A549 (cell line): ENCODE measurements around the gene PDXK. TPM values are rescaled to one million over a fixed set of nuclear protein-coding genes. Genes with fewer than 3 reads are reported as not detected.

Experiments used
- ATAC-seq, 2 experiments: fragments of 200-7000 bp in 1 of 2; fragments of >200 bp in 1 of 2; cut with Nextera tagmentation in 1 of 2; cut with Tn5 transposase in 1 of 2; 3 replicates each; pipeline versions ENCODE4 v1.8.0 to v1.9.1; 2018 to 2020; ENCODE audit warnings: mild to moderate bottlenecking in 1 of 2, moderate library complexity in 1 of 2
- CTCF ChIA-PET: fragments of 300-600 bp; sonication (Branson Sonifier 250); formaldehyde crosslinking; extraction: SDS; loops from one replicate; lab custom pipeline; 2021; ENCODE audit warnings: antibody characterized with exemption, inconsistent platforms; lab: Yijun Ruan, JAX
- POLR2A ChIA-PET: fragments of 350-600 bp; formaldehyde crosslinking; extraction: SDS; loops from one replicate; lab custom pipeline; 2021; ENCODE audit warnings: antibody characterized with exemption, inconsistent platforms; lab: Yijun Ruan, JAX
- DNase-seq, 2 experiments: peaks; one replicate each; pipeline versions ENCODE4 v3.0.0 to v3.0.0-alpha.2; 2011 to 2016; ENCODE audit warnings: low read depth in 1 of 2, low spot score in 1 of 2
- FAIRE-seq: peaks from 2 replicates; lab custom pipeline; 2011; peaks lifted over from hg19 to GRCh38; lab: Jason Lieb, UNC
- H3K27ac ChIP-seq, 2 experiments: fragments of >200 bp; sonication (Bioruptor Twin); formaldehyde crosslinking; 3 replicates each; pipeline ENCODE4 v1.5.1; 2016 to 2017
- H3K4me1 ChIP-seq: fragments of >200 bp; sonication (Bioruptor Twin); formaldehyde crosslinking; 3 replicates; pipeline ENCODE4 v1.6.1; 2016
- H3K4me2 ChIP-seq: fragments of >200 bp; sonication (Bioruptor Twin); formaldehyde crosslinking; 3 replicates; pipeline ENCODE4 v1.6.1; 2016
- H3K4me3 ChIP-seq: fragments of >200 bp; sonication (Bioruptor Twin); formaldehyde crosslinking; 3 replicates; pipeline ENCODE4 v1.5.1; 2016
- H3K9me3 ChIP-seq: fragments of >200 bp; sonication (Bioruptor Twin); formaldehyde crosslinking; 3 replicates; pipeline ENCODE4 v1.6.1; 2016
- CHD4 ChIP-seq: fragments of 200-600 bp; sonication (generic); IDR thresholded peaks from 2 replicates; pipeline ENCODE4 v1.6.1; 2016; ENCODE audit warnings: antibody characterized with exemption, mild to moderate bottlenecking, borderline replicate concordance
- FOSL2 ChIP-seq, 2 experiments: fragments of 450-650 bp in 1 of 2; fragments of >200 bp in 1 of 2; sonication (Bioruptor Twin) in 1 of 2; formaldehyde crosslinking; IDR thresholded peaks; 2 replicates each; pipeline versions ENCODE4 v1.5.0 to v1.6.1; 2016 to 2020; ENCODE audit warnings: mild to moderate bottlenecking in 1 of 2, moderate library complexity in 1 of 2
- GATA3 ChIP-seq: IDR thresholded peaks from 2 replicates; pipeline ENCODE4 v1.6.1; 2012; ENCODE audit warnings: borderline replicate concordance
- HEYL ChIP-seq: fragments of 250-450 bp; sonication (Bioruptor Pico); IDR thresholded peaks from 2 replicates; pipeline ENCODE4 v1.8.0; 2021; ENCODE audit warnings: mild to moderate bottlenecking, moderate library complexity
- JUNB ChIP-seq: fragments of >200 bp; sonication (Bioruptor Twin); formaldehyde crosslinking; IDR thresholded peaks from 2 replicates; pipeline ENCODE4 v1.6.1; 2016
- KDM5A ChIP-seq: fragments of 200-600 bp; sonication (generic); IDR thresholded peaks from 2 replicates; pipeline ENCODE4 v1.6.1; 2016; ENCODE audit warnings: antibody characterized with exemption, mild to moderate bottlenecking
- MAFK ChIP-seq: fragments of 450-650 bp; IDR thresholded peaks from 2 replicates; pipeline ENCODE4 v1.6.1; 2014; ENCODE audit not compliant: partially characterized antibody
- NPAS2 ChIP-seq: fragments of 250-450 bp; sonication (Bioruptor Pico); IDR thresholded peaks from 2 replicates; pipeline ENCODE4 v1.8.0; 2022; ENCODE audit warnings: mild to moderate bottlenecking, moderate library complexity, borderline replicate concordance
- NR3C1 ChIP-seq: fragments of >200 bp; sonication (Bioruptor Twin); formaldehyde crosslinking; IDR thresholded peaks from 3 replicates; pipeline ENCODE4 v1.6.1; 2017
- PHF8 ChIP-seq: fragments of 200-600 bp; sonication (generic); IDR thresholded peaks from 2 replicates; pipeline ENCODE4 v1.6.1; 2016; ENCODE audit warnings: low read depth, mild to moderate bottlenecking, antibody characterized with exemption, moderate library complexity, borderline replicate concordance
- POLR2A ChIP-seq: IDR thresholded peaks from 2 replicates; pipeline ENCODE4 v1.6.1; 2012; ENCODE audit warnings: mild to moderate bottlenecking, low read length
- POLR2AphosphoS2 ChIP-seq: conservative IDR thresholded peaks from 2 replicates; pipeline ENCODE4 v1.6.1; 2012; ENCODE audit warnings: low read length, improper control_type of control experiment, inconsistent platforms
- RAD21 ChIP-seq, 2 experiments: fragments of >200 bp in 1 of 2; sonication (Bioruptor Twin) in 1 of 2; formaldehyde crosslinking in 1 of 2; IDR thresholded peaks in 1 of 2; conservative IDR thresholded peaks in 1 of 2; 2 replicates in 1 of 2; 3 replicates in 1 of 2; pipeline ENCODE4 v1.6.1; 2012 to 2018; ENCODE audit warnings: inconsistent platforms in 1 of 2
- RARB ChIP-seq: fragments of 250-450 bp; sonication (Bioruptor Pico); IDR thresholded peaks from 2 replicates; pipeline ENCODE4 v1.8.0; 2021; ENCODE audit warnings: mild to moderate bottlenecking, moderate library complexity
- RCOR1 ChIP-seq: fragments of 150-350 bp; IDR thresholded peaks from 2 replicates; pipeline ENCODE4 v1.6.1; 2014; ENCODE audit warnings: antibody characterized with exemption, low read length, low read depth
- RNF2 ChIP-seq: fragments of 200-600 bp; sonication (generic); IDR thresholded peaks from 2 replicates; pipeline ENCODE4 v1.6.1; 2016; ENCODE audit warnings: low read depth, mild to moderate bottlenecking, antibody characterized with exemption, moderate library complexity, borderline replicate concordance
- SMC3 ChIP-seq: fragments of >200 bp; sonication (Bioruptor Twin); formaldehyde crosslinking; IDR thresholded peaks from 3 replicates; pipeline ENCODE4 v1.6.1; 2018; ENCODE audit warnings: inconsistent platforms
- TP53 ChIP-seq: fragments of 250-450 bp; sonication (Bioruptor Pico); IDR thresholded peaks from 2 replicates; pipeline ENCODE4 v1.5.0; 2021; ENCODE audit warnings: mild to moderate bottlenecking, moderate library complexity
- ZFP36 ChIP-seq: fragments of 450-650 bp; IDR thresholded peaks from 2 replicates; pipeline ENCODE4 v1.6.1; 2014; ENCODE audit warnings: borderline replicate concordance; ENCODE audit not compliant: partially characterized antibody
- WGBS: methylation state at CpG from one replicate; pipeline ENCODE4 v1.1.6; 2017; ENCODE audit errors: missing lambda C conversion rate; 5-methylcytosine and 5-hydroxymethylcytosine counted together
- polyA plus RNA-seq, 4 experiments: library from polyadenylated mRNA; depleted of rRNA in 3 of 4; stranded (reverse); fragments of >200 nt; fragmentation: RNase III in 1 of 4; extraction: RNeasy Plus Mini Kit Qiagen cat#74134 plus additional on column Dnase treatment in 1 of 4; gene quantifications; 2 replicates in 3 of 4; 3 replicates in 1 of 4; pipeline ENCODE4 v1.2.3, GENCODE V29; 2011 to 2017
- TF ChIP-seq, protein P1 (sequence below): IDR thresholded peaks from 2 replicates; pipeline ENCODE4 v1.6.1; 2012
- TF ChIP-seq, protein P2 (sequence below): fragments of >200 bp; sonication (Bioruptor Twin); formaldehyde crosslinking; IDR thresholded peaks from 3 replicates; pipeline ENCODE4 v1.5.1; 2016
- TF ChIP-seq, protein P3 (sequence below): IDR thresholded peaks from 2 replicates; pipeline ENCODE4 v1.6.1; 2012
- TF ChIP-seq, protein P4 (sequence below): fragments of 450-650 bp; IDR thresholded peaks from 2 replicates; pipeline ENCODE4 v1.6.1; 2014; ENCODE audit warnings: antibody characterized with exemption
- TF ChIP-seq, protein P5 (sequence below): fragments of >200 bp; sonication (Bioruptor Twin); formaldehyde crosslinking; IDR thresholded peaks from 3 replicates; pipeline ENCODE4 v1.6.1; 2016

Gene PDXK
- polyA plus RNA-seq, 2 of the 4 experiments (the other 2 are of a cell fraction) = 220 to 292 TPM

DNA sequence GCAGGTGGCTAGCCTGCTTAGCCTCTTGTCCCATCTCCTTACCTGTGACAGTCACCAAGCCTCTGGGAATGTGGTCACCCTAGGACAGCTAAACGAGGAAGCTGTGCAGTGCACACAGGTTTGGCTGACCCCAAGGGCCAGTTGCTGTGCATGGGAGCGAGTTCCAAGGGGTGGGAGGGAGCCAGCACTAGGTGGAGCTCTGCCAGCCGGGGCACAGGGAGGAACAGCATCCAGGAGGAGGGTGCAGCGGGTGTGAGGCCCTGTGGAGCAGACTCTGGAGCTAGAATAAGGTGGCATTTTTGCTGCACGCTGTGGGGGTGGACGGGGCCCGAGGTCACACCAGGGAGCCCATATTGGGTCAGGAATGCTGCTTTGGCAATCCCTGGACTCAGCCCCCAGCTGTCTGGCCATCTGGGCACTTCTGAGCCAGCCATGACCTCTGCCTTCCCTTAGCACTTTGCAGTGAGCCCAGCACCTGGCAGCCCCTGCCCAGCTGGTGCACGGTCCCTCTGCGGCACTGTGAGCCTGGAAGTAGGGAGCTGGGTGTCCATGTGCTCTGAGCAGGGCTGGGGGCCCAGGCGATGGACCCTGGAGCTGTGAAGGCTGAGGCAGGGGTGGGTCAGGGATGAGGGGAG lies 8.7 kb downstream of the PDXK start:
- no peaks in the 10 kb centered on the region for H3K9me3 ChIP-seq
- ATAC-seq = peak; percentile 59 to 67
- H3K4me1 ChIP-seq = peaks cover 94% of the 10 kb centered on the region
- 10% methylated on average over 2 of the region's 10 CpGs for WGBS
- peak overlapping the region; percentile 93 for H3K4me2 ChIP-seq
- FAIRE-seq = no peak
- DNase-seq = peak; percentile 46 to 65
- ChIA-PET CTCF (interaction anchor here (0.7 to 2.5 kb wide), 10 partner anchors 8 to 56 kb away, joined by 3 to 15 read pairs (median 4); partner anchors contain the start of gene PDXK), POLR2A (interaction anchor here (0.5 to 3.1 kb wide), 7 partner anchors 8 to 394 kb away, joined by 3 to 18 read pairs (median 10); partner anchors contain the start of gene PDXK)
- peak overlapping the region; percentile 98 to 99 for H3K27ac ChIP-seq
- TF ChIP-seq, protein P1, sequence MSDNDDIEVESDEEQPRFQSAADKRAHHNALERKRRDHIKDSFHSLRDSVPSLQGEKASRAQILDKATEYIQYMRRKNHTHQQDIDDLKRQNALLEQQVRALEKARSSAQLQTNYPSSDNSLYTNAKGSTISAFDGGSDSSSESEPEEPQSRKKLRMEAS = peak; percentile 16; the same call in 1 of the 2 replicates
- TF ChIP-seq, protein P2, sequence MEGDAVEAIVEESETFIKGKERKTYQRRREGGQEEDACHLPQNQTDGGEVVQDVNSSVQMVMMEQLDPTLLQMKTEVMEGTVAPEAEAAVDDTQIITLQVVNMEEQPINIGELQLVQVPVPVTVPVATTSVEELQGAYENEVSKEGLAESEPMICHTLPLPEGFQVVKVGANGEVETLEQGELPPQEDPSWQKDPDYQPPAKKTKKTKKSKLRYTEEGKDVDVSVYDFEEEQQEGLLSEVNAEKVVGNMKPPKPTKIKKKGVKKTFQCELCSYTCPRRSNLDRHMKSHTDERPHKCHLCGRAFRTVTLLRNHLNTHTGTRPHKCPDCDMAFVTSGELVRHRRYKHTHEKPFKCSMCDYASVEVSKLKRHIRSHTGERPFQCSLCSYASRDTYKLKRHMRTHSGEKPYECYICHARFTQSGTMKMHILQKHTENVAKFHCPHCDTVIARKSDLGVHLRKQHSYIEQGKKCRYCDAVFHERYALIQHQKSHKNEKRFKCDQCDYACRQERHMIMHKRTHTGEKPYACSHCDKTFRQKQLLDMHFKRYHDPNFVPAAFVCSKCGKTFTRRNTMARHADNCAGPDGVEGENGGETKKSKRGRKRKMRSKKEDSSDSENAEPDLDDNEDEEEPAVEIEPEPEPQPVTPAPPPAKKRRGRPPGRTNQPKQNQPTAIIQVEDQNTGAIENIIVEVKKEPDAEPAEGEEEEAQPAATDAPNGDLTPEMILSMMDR = peak; percentile 35; the same call in 2 of the 3 replicates
- TF ChIP-seq CHD4 (no peak), FOSL2 (IDR thresholded peaks at IDR 0.05) (no peak), FOSL2 (CRISPR knock-in tag; IDR thresholded peaks at IDR 0.05) (no peak), RAD21 (conservative IDR thresholded peaks at IDR 0.05 in 1 of 2, IDR thresholded peaks at IDR 0.05 in 1 of 2) (peak; percentile 8 to 13; a peak in 1 of 5 replicates)
- H3K4me3 ChIP-seq = peak overlapping the region; percentile 44; the same call in 2 of the 3 replicates

DNA sequence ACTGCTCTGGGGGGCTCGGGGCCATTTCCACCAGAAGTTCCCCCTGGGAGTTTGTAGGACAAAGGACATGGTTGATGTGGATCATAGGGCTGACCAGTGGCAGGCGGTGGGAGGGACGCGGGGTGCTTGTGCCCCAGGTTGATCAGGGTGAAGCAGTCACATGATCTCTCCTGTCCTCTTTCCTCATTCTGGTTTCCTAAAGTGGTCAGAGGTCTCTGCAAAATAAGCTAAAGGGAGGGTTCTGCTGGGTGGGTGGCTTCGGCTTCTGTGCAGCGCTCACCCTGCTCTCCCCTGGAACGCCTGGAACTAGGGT lies 9.2 kb downstream of the PDXK start:
- no peak for TF ChIP-seq MAFK
- TF ChIP-seq RCOR1 = no peak
- no peak for TF ChIP-seq NPAS2 (CRISPR knock-in tag)
- TF ChIP-seq POLR2A = no peak
- TF ChIP-seq PHF8 = no peak
- TF ChIP-seq ZFP36 = no peak
- no peak for TF ChIP-seq RARB (CRISPR knock-in tag)
- CTCF ChIA-PET = interaction anchor here (0.6 to 2.5 kb wide), 11 partner anchors 9 to 57 kb away, joined by 3 to 15 read pairs (median 5); partner anchors contain the start of gene PDXK
- DNase-seq = peak in 1 of 2 experiments; percentile 44
- Histone ChIP-seq H3K9me3 (no peaks in the 10 kb centered on the region), H3K4me2 (peak overlapping the region; percentile 93), H3K4me3 (peak overlapping the region; percentile 44; the same call in 2 of the 3 replicates), H3K4me1 (peaks cover 95% of the 10 kb centered on the region), H3K27ac (peak overlapping the region; percentile 98 to 99)
- FAIRE-seq = no peak
- peak; percentile 57 to 66 for ATAC-seq
- POLR2A ChIA-PET = interaction anchor here (0.5 to 3.1 kb wide), 9 partner anchors 8 to 395 kb away, joined by 3 to 18 read pairs (median 4); partner anchors contain the start of gene PDXK
- 5% methylated on average over 6 of the region's 7 CpGs for WGBS

DNA sequence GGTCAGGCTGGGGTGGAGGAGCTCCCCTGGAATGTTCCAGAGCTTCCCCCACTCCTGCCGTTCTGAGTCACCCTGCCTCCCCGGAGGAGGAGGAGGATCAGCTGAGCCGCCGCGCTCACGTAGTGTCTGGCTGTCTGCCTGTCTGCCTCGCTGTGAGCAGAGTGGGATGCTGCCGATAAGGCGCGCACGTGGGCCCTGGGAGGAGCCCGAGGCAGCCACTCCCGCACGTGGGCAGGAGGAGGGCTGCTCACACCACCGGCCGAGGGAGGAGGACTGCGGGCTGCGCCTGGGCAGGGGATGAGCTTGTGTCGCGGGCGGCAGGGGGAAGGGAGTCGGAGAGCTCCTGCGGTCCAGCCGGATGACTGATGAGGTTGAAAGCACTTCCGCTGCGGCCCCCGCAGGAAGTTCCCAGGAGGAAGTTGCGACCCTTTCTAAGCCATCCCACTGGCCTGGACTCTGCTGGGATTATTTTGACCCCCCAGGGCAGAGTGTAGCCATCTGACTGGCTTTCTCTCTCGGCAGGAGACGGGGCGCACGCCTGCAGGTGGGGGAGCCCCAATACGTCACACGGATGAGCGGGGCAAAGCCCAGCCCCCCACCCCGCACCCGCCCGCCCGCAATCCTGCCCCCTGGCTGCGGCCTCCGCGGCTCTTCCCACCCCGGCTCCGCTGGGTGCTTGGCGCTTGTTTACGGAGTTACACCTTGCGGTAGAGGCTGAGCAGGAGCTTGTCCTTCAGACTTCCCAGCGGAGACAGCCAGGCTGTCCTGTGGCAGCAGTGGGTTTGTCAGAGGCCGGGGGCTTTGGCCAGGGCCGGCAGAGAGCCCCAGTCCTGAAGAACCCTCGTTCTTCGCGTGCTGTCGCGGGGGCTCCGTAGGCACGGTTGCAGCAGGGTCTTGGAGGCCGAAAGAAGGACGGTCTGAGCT lies 9.8 kb downstream of the PDXK start:
- peak overlapping the region; percentile 93 for H3K4me2 ChIP-seq
- 32% methylated on average over 16 of the region's 59 CpGs for WGBS
- POLR2A ChIA-PET = interaction anchor here (0.7 to 3.1 kb wide), 10 partner anchors 9 to 395 kb away, joined by 3 to 18 read pairs (median 4); partner anchors contain the start of genes PDXK and RRP1
- H3K4me1 ChIP-seq = peaks cover 95% of the 10 kb centered on the region
- ATAC-seq (peak; percentile 77 to 78), DNase-seq (peak; percentile 68 to 88), FAIRE-seq (no peak)
- peak overlapping the region; percentile 98 to 99 for H3K27ac ChIP-seq
- H3K4me3 ChIP-seq = peak overlapping the region; percentile 44
- CTCF ChIA-PET = interaction anchor here (0.6 to 2.5 kb wide), 13 partner anchors 9 to 83 kb away, joined by 3 to 15 read pairs (median 4); partner anchors contain the start of gene PDXK
- no peaks in the 10 kb centered on the region for H3K9me3 ChIP-seq
- peak; percentile 50 for TF ChIP-seq JUNB
- TF ChIP-seq, protein P3, sequence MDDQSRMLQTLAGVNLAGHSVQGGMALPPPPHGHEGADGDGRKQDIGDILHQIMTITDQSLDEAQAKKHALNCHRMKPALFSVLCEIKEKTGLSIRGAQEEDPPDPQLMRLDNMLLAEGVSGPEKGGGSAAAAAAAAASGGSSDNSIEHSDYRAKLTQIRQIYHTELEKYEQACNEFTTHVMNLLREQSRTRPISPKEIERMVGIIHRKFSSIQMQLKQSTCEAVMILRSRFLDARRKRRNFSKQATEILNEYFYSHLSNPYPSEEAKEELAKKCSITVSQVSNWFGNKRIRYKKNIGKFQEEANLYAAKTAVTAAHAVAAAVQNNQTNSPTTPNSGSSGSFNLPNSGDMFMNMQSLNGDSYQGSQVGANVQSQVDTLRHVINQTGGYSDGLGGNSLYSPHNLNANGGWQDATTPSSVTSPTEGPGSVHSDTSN = peak; percentile 81
- TF ChIP-seq NR3C1 = no peak
- no peak for TF ChIP-seq HEYL (CRISPR knock-in tag)
- TF ChIP-seq NPAS2 (CRISPR knock-in tag) = peak; percentile 75
- 0 out of 2 replicates have a peak, but pooled peaks have one; percentile 1 for TF ChIP-seq POLR2AphosphoS2
- TF ChIP-seq, protein P4, sequence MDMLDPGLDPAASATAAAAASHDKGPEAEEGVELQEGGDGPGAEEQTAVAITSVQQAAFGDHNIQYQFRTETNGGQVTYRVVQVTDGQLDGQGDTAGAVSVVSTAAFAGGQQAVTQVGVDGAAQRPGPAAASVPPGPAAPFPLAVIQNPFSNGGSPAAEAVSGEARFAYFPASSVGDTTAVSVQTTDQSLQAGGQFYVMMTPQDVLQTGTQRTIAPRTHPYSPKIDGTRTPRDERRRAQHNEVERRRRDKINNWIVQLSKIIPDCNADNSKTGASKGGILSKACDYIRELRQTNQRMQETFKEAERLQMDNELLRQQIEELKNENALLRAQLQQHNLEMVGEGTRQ = peak; percentile 88
- TF ChIP-seq FOSL2 (IDR thresholded peaks at IDR 0.05) = peak; percentile 64
- TF ChIP-seq FOSL2 (CRISPR knock-in tag; IDR thresholded peaks at IDR 0.05) = peak; percentile 94
- TF ChIP-seq GATA3 = peak; percentile 88
- TF ChIP-seq SMC3 = no peak
- TF ChIP-seq, protein P5, sequence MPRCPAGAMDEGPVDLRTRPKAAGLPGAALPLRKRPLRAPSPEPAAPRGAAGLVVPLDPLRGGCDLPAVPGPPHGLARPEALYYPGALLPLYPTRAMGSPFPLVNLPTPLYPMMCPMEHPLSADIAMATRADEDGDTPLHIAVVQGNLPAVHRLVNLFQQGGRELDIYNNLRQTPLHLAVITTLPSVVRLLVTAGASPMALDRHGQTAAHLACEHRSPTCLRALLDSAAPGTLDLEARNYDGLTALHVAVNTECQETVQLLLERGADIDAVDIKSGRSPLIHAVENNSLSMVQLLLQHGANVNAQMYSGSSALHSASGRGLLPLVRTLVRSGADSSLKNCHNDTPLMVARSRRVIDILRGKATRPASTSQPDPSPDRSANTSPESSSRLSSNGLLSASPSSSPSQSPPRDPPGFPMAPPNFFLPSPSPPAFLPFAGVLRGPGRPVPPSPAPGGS = peak; percentile 62; the same call in 2 of the 3 replicates
- no peak for TF ChIP-seq RNF2
- no peak for TF ChIP-seq TP53 (CRISPR knock-in tag)
- no peak for TF ChIP-seq KDM5A
